Measurements from ENCODE around the gene PLPPR1.

PLPPR1 gene

GRCh38 chr9:101323129-101323528 is 294.6 kb downstream of the PLPPR1 start:
- Histone ChIP-seq H2AFZ (ENCODE audit: insufficient read depth, low read length, poor library complexity) (no peak overlapping the region), H2AK5ac (ENCODE audit: low read length) (no peak overlapping the region), H3K9me3 (ENCODE audit: insufficient read depth, low read depth, low read length) (no peaks in the 10 kb centered on the region), H4K8ac (ENCODE audit: low read depth, low read length) (no peak overlapping the region), H3K9ac (ENCODE audit: low read length) (no peak overlapping the region), H3K27ac (ENCODE audit: low read depth, low read length) (no peak overlapping the region), H3K4me2 (ENCODE audit: low read length) (no peak overlapping the region), H3K27me3 (ENCODE audit: insufficient read depth, low read length) (no peaks in the 10 kb centered on the region), H4K91ac (ENCODE audit: low read depth, low read length) (no peak overlapping the region), H3K36me3 (ENCODE audit: control insufficient read depth in 1 of 2, insufficient read depth in 2 of 2, low read length in 2 of 2) (no peaks in the 10 kb centered on the region), H3K4ac (ENCODE audit: low read depth, low read length) (no peak overlapping the region), H3K23ac (ENCODE audit: low read length) (no peak overlapping the region), H4K12ac (ENCODE audit: low read depth, low read length) (no peak overlapping the region), H3K18ac (ENCODE audit: low read length) (no peak overlapping the region), H2BK120ac (ENCODE audit: insufficient read depth, low read length, poor library complexity) (no peak overlapping the region), H3K4me1 (ENCODE audit: control insufficient read depth in 1 of 2, insufficient read depth in 2 of 2, low read length in 2 of 2) (no peaks in the 10 kb centered on the region), H2BK5ac (ENCODE audit: low read depth, low read length, poor library complexity) (no peak overlapping the region), H2BK12ac (ENCODE audit: low read length) (no peak overlapping the region), H3K4me3 (ENCODE audit: low read depth, low read length) (no peak overlapping the region), H3K14ac (ENCODE audit: low read length) (no peak overlapping the region), H3K79me2 (ENCODE audit: control insufficient read depth, insufficient read depth, low read length, poor library complexity) (no peaks in the 10 kb centered on the region), H3K79me1 (ENCODE audit: low read length) (no peaks in the 10 kb centered on the region)
- WGBS (ENCODE audit: extremely low coverage, insufficient coverage, insufficient read length), result no CpG with 5 or more reads among the region's 3 CpGs
- no peak for DNase-seq

- no peak overlapping the region for H3K4ac ChIP-seq (ENCODE audit: low read depth, low read length)
- no peak for DNase-seq
- no peak overlapping the region for H3K14ac ChIP-seq (ENCODE audit: low read length)
- no peak overlapping the region for H2BK120ac ChIP-seq (ENCODE audit: insufficient read depth, low read length, poor library complexity)
- no peak overlapping the region for H4K91ac ChIP-seq (ENCODE audit: low read depth, low read length)
- no peak overlapping the region for H3K9ac ChIP-seq (ENCODE audit: low read length)
- WGBS (ENCODE audit: extremely low coverage, insufficient coverage, insufficient read length), result no CpG with 5 or more reads among the region's 3 CpGs
- H3K79me2 ChIP-seq (ENCODE audit: control insufficient read depth, insufficient read depth, low read length, poor library complexity), result no peaks in the 10 kb centered on the region
- H3K18ac ChIP-seq (ENCODE audit: low read length), result no peak overlapping the region
- H2BK5ac ChIP-seq (ENCODE audit: low read depth, low read length, poor library complexity), result no peak overlapping the region
- no peak overlapping the region for H3K23ac ChIP-seq (ENCODE audit: low read length)
- H4K8ac ChIP-seq (ENCODE audit: low read depth, low read length), result no peak overlapping the region
- no peak overlapping the region for H3K4me3 ChIP-seq (ENCODE audit: low read depth, low read length)
- no peak overlapping the region for H2BK12ac ChIP-seq (ENCODE audit: low read length)
- no peak overlapping the region for H3K27ac ChIP-seq (ENCODE audit: low read depth, low read length)
- no peak overlapping the region for H3K4me2 ChIP-seq (ENCODE audit: low read length)
- H2AK5ac ChIP-seq (ENCODE audit: low read length), result no peak overlapping the region
- H3K79me1 ChIP-seq (ENCODE audit: low read length), result no peaks in the 10 kb centered on the region
- H3K36me3 ChIP-seq (ENCODE audit: control insufficient read depth in 1 of 2, insufficient read depth in 2 of 2, low read length in 2 of 2), result no peaks in the 10 kb centered on the region
- H3K27me3 ChIP-seq (ENCODE audit: insufficient read depth, low read length), result no peaks in the 10 kb centered on the region
- H3K4me1 ChIP-seq (ENCODE audit: control insufficient read depth in 1 of 2, insufficient read depth in 2 of 2, low read length in 2 of 2), result no peaks in the 10 kb centered on the region
- H3K9me3 ChIP-seq (ENCODE audit: insufficient read depth, low read depth, low read length), result no peaks in the 10 kb centered on the region
- H2AFZ ChIP-seq (ENCODE audit: insufficient read depth, low read length, poor library complexity), result no peak overlapping the region
- no peak overlapping the region for H4K12ac ChIP-seq (ENCODE audit: low read depth, low read length)
Measured at GRCh38 chr9:101324245-101324804, 295.8 kb downstream of the PLPPR1 start.

- no peaks in the 10 kb centered on the region for H3K79me1 ChIP-seq (ENCODE audit: low read length)
- H3K4me3 ChIP-seq (ENCODE audit: low read depth, low read length), result no peak overlapping the region
- no CpG with 5 or more reads among the region's 2 CpGs for WGBS (ENCODE audit: extremely low coverage, insufficient coverage, insufficient read length)
- H4K91ac ChIP-seq (ENCODE audit: low read depth, low read length), result no peak overlapping the region
- H2BK5ac ChIP-seq (ENCODE audit: low read depth, low read length, poor library complexity), result no peak overlapping the region
- no peaks in the 10 kb centered on the region for H3K27me3 ChIP-seq (ENCODE audit: insufficient read depth, low read length)
- no peak overlapping the region for H3K14ac ChIP-seq (ENCODE audit: low read length)
- no peak for DNase-seq
- no peak overlapping the region for H2BK12ac ChIP-seq (ENCODE audit: low read length)
- no peak overlapping the region for H3K9ac ChIP-seq (ENCODE audit: low read length)
- H2BK120ac ChIP-seq (ENCODE audit: insufficient read depth, low read length, poor library complexity), result no peak overlapping the region
- H3K9me3 ChIP-seq (ENCODE audit: insufficient read depth, low read depth, low read length), result no peaks in the 10 kb centered on the region
- no peak overlapping the region for H3K23ac ChIP-seq (ENCODE audit: low read length)
- H3K27ac ChIP-seq (ENCODE audit: low read depth, low read length), result no peak overlapping the region
- no peak overlapping the region for H2AFZ ChIP-seq (ENCODE audit: insufficient read depth, low read length, poor library complexity)
- H3K36me3 ChIP-seq (ENCODE audit: control insufficient read depth in 1 of 2, insufficient read depth in 2 of 2, low read length in 2 of 2), result no peaks in the 10 kb centered on the region
- no peak overlapping the region for H2AK5ac ChIP-seq (ENCODE audit: low read length)
- H3K79me2 ChIP-seq (ENCODE audit: control insufficient read depth, insufficient read depth, low read length, poor library complexity), result no peaks in the 10 kb centered on the region
- H3K18ac ChIP-seq (ENCODE audit: low read length), result no peak overlapping the region
- no peaks in the 10 kb centered on the region for H3K4me1 ChIP-seq (ENCODE audit: control insufficient read depth in 1 of 2, insufficient read depth in 2 of 2, low read length in 2 of 2)
- no peak overlapping the region for H3K4me2 ChIP-seq (ENCODE audit: low read length)
- H4K12ac ChIP-seq (ENCODE audit: low read depth, low read length), result no peak overlapping the region
- H3K4ac ChIP-seq (ENCODE audit: low read depth, low read length), result no peak overlapping the region
- H4K8ac ChIP-seq (ENCODE audit: low read depth, low read length), result no peak overlapping the region
Measured at GRCh38 chr9:101325053-101325452, 296.5 kb downstream of the PLPPR1 start.

- Histone ChIP-seq H3K36me3 (ENCODE audit: control insufficient read depth in 1 of 2, insufficient read depth in 2 of 2, low read length in 2 of 2) (no peaks in the 10 kb centered on the region), H2AK5ac (ENCODE audit: low read length) (no peak overlapping the region), H3K4me2 (ENCODE audit: low read length) (no peak overlapping the region), H3K4ac (ENCODE audit: low read depth, low read length) (no peak overlapping the region), H3K79me2 (ENCODE audit: control insufficient read depth, insufficient read depth, low read length, poor library complexity) (no peaks in the 10 kb centered on the region), H4K8ac (ENCODE audit: low read depth, low read length) (no peak overlapping the region), H3K4me1 (ENCODE audit: control insufficient read depth in 1 of 2, insufficient read depth in 2 of 2, low read length in 2 of 2) (no peaks in the 10 kb centered on the region), H3K27me3 (ENCODE audit: insufficient read depth, low read length) (no peaks in the 10 kb centered on the region), H2BK12ac (ENCODE audit: low read length) (no peak overlapping the region), H2AFZ (ENCODE audit: insufficient read depth, low read length, poor library complexity) (no peak overlapping the region), H3K9ac (ENCODE audit: low read length) (no peak overlapping the region), H4K91ac (ENCODE audit: low read depth, low read length) (no peak overlapping the region), H3K27ac (ENCODE audit: low read depth, low read length) (no peak overlapping the region), H2BK5ac (ENCODE audit: low read depth, low read length, poor library complexity) (no peak overlapping the region), H3K23ac (ENCODE audit: low read length) (no peak overlapping the region), H3K9me3 (ENCODE audit: insufficient read depth, low read depth, low read length) (no peaks in the 10 kb centered on the region), H4K12ac (ENCODE audit: low read depth, low read length) (no peak overlapping the region), H2BK120ac (ENCODE audit: insufficient read depth, low read length, poor library complexity) (no peak overlapping the region), H3K14ac (ENCODE audit: low read length) (no peak overlapping the region), H3K79me1 (ENCODE audit: low read length) (no peaks in the 10 kb centered on the region), H3K4me3 (ENCODE audit: low read depth, low read length) (no peak overlapping the region), H3K18ac (ENCODE audit: low read length) (no peak overlapping the region)
- WGBS (ENCODE audit: extremely low coverage, insufficient coverage, insufficient read length), result no CpG with 5 or more reads among the region's 1 CpG
- DNase-seq, result no peak
Measured at GRCh38 chr9:101326035-101326434, 297.5 kb downstream of the PLPPR1 start.
